K562 (cell line): ENCODE measurements around the gene B3GNT4. TPM values are rescaled to one million over a fixed set of nuclear protein-coding genes. Genes with fewer than 3 reads are reported as not detected.

Experiments used
- ARID3A ChIP-seq: IDR thresholded peaks from 2 replicates; pipeline ENCODE4 v1.6.1; 2012; ENCODE audit warnings: low read depth, low read length, improper control_type of control experiment, borderline replicate concordance
- C11orf30 ChIP-seq: fragments of 450-650 bp; IDR thresholded peaks from 2 replicates; pipeline ENCODE4 v1.6.1; 2016; ENCODE audit warnings: low read depth, mild to moderate bottlenecking
- CTBP1 ChIP-seq: fragments of 450-650 bp; IDR thresholded peaks from 2 replicates; pipeline ENCODE4 v1.6.1; 2016; ENCODE audit warnings: borderline replicate concordance
- FOXK2 ChIP-seq, 2 experiments: fragments of 450-650 bp; IDR thresholded peaks in 1 of 2; conservative IDR thresholded peaks in 1 of 2; 2 replicates each; pipeline ENCODE4 v1.6.1; 2016; ENCODE audit warnings: low read depth in 2 of 2, mild to moderate bottlenecking in 1 of 2
- GABPB1 ChIP-seq: sonication (generic); formaldehyde crosslinking; IDR thresholded peaks from 2 replicates; pipeline ENCODE4 v1.8.0; 2022; ENCODE audit warnings: mild to moderate bottlenecking, missing genetic modification reagents
- GTF2F1 ChIP-seq: IDR thresholded peaks from 2 replicates; pipeline ENCODE4 v1.6.1; 2011; ENCODE audit warnings: low read depth, low read length, improper control_type of control experiment
- HCFC1 ChIP-seq: IDR thresholded peaks from 2 replicates; pipeline ENCODE4 v1.6.1; 2012; ENCODE audit warnings: low read depth, low read length, improper control_type of control experiment
- HDAC8 ChIP-seq: fragments of 450-650 bp; IDR thresholded peaks from 2 replicates; pipeline ENCODE4 v1.6.1; 2016; ENCODE audit warnings: mild to moderate bottlenecking, missing genetic modification characterization, moderate library complexity, missing compliant biosample characterization
- KLF13 ChIP-seq: fragments of 450-650 bp; IDR thresholded peaks from 2 replicates; pipeline ENCODE4 v1.6.1; 2016; ENCODE audit warnings: missing genetic modification characterization, low read depth, mild to moderate bottlenecking, missing compliant biosample characterization, moderate library complexity, borderline replicate concordance
- MTA1 ChIP-seq: fragments of 450-650 bp; IDR thresholded peaks from 2 replicates; pipeline ENCODE4 v1.6.1; 2017; ENCODE audit warnings: borderline replicate concordance
- PTBP1 ChIP-seq: fragments of 200-400 bp; formaldehyde crosslinking; IDR thresholded peaks from 2 replicates; pipeline ENCODE4 v1.6.1; 2017; ENCODE audit warnings: low read depth, low read length
- RHOXF2B ChIP-seq: fragments of 250-450 bp; sonication (Bioruptor Pico); conservative IDR thresholded peaks from 2 replicates; pipeline ENCODE4 v1.5.1; 2021
- TAF1 ChIP-seq: IDR thresholded peaks from 2 replicates; pipeline ENCODE4 v1.6.1; 2011; ENCODE audit warnings: mild to moderate bottlenecking, low read length, moderate library complexity; ENCODE audit not compliant: insufficient read depth, control insufficient read depth, severe bottlenecking; ENCODE audit errors: extremely low read depth
- U2AF1 ChIP-seq: fragments of 200-400 bp; formaldehyde crosslinking; optimal IDR thresholded peaks from 2 replicates; pipeline ENCODE3; 2017; ENCODE audit warnings: mild to moderate bottlenecking, low read depth, low read length, moderate library complexity
- polyA plus RNA-seq, 8 experiments: library from polyadenylated mRNA; depleted of rRNA in 4 of 8; stranded (reverse) in 5 of 8; unstranded in 3 of 8; fragments of >200 nt; fragmentation: Nextera tagmentation in 2 of 8; fragmentation: Illumina TruSeq in 1 of 8; extraction: Ambion mirVana in 2 of 8; extraction: Trizol in 1 of 8; gene quantifications; 2 replicates each; pipeline versions ENCODE4 v1.2.1 to v1.2.3, GENCODE V29; 2011 to 2014; ENCODE audit warnings: inconsistent platforms in 1 of 8, missing spikeins in 1 of 8
- total RNA-seq, 7 experiments: library from RNA; depleted of rRNA in 6 of 7; stranded (reverse); fragments of >200 nt in 6 of 7; fragmentation: Illumina TruSeq in 2 of 7; extraction: Trizol in 2 of 7; gene quantifications; 2 replicates each; pipeline versions ENCODE4 v1.2.1 to v1.2.3, GENCODE V29; 2011 to 2021; ENCODE audit warnings: low replicate concordance in 1 of 7
- TF ChIP-seq, protein P1 (sequence below): sonication (generic); formaldehyde crosslinking; IDR thresholded peaks from 2 replicates; pipeline ENCODE4 v1.8.0; 2023; ENCODE audit warnings: missing genetic modification reagents, mild to moderate bottlenecking, borderline replicate concordance
- TF ChIP-seq, protein P2 (sequence below): sonication (generic); formaldehyde crosslinking; IDR thresholded peaks from 2 replicates; pipeline ENCODE4 v1.8.0; 2022; ENCODE audit warnings: mild to moderate bottlenecking, missing genetic modification reagents

The B3GNT4 gene
- total and polyA plus RNA-seq, 9 of the 15 experiments (the other 6 are each of a cell fraction or from before 2014, with no cell fraction given): 0.17 to 3.2 (median 1.3) TPM

DNA sequence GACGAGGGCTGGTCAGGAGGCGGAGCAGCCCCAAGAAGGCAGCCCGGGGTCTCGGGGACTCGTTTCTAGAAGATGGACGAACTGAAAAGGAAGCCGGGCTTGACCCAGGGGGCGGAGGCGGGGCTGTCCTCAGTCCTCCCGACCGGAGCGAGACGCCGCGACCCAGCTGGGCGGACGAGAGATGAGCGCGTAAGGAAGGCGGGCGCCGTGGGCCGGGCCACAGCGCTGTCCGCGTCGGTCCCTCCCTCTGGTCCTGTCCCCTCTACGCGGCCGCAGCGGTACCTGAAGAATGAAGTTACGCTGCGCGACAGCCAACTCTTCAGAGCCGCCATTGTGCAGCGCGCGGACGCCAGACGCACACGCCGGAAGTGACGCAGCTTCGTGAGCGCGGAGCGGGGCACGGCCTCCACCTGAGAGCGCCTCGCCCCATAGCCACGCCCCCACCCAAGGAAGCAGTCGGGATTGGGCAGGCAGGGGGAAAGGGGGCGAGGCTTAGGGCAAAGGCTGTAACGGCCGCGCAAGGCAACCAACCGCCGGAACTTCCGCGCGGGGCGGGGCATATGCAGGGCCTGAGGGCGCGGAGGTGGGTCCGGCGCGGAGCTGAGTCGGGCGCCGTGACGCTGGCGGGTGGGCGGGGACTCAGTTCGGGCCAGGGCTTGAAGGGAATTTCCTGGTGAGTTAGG is 22.3 kb downstream of the B3GNT4 start, which contains the start of gene DIABLO (continued):
- TF ChIP-seq U2AF1 (peak; percentile 30), KLF13 (tag) (peak; percentile 84), C11orf30 (peak; percentile 100), HCFC1 (peak; percentile 79), GABPB1 (peak; percentile 99), CTBP1 (peak; percentile 88), GTF2F1 (no peak), ARID3A (no peak), PTBP1 (no peak), MTA1 (peak; percentile 95), TAF1 (peak; percentile 96), RHOXF2B (0 out of 2 replicates have a peak, but pooled peaks have one; percentile 47), HDAC8 (tag) (no peak), FOXK2 (conservative IDR thresholded peaks at IDR 0.05 in 1 of 2, IDR thresholded peaks at IDR 0.05 in 1 of 2; ENCODE audit: low read depth in 2 of 2) (peak in 1 of 2 experiments; percentile 24; a peak in 2 of 4 replicates)
- TF ChIP-seq, protein P1, sequence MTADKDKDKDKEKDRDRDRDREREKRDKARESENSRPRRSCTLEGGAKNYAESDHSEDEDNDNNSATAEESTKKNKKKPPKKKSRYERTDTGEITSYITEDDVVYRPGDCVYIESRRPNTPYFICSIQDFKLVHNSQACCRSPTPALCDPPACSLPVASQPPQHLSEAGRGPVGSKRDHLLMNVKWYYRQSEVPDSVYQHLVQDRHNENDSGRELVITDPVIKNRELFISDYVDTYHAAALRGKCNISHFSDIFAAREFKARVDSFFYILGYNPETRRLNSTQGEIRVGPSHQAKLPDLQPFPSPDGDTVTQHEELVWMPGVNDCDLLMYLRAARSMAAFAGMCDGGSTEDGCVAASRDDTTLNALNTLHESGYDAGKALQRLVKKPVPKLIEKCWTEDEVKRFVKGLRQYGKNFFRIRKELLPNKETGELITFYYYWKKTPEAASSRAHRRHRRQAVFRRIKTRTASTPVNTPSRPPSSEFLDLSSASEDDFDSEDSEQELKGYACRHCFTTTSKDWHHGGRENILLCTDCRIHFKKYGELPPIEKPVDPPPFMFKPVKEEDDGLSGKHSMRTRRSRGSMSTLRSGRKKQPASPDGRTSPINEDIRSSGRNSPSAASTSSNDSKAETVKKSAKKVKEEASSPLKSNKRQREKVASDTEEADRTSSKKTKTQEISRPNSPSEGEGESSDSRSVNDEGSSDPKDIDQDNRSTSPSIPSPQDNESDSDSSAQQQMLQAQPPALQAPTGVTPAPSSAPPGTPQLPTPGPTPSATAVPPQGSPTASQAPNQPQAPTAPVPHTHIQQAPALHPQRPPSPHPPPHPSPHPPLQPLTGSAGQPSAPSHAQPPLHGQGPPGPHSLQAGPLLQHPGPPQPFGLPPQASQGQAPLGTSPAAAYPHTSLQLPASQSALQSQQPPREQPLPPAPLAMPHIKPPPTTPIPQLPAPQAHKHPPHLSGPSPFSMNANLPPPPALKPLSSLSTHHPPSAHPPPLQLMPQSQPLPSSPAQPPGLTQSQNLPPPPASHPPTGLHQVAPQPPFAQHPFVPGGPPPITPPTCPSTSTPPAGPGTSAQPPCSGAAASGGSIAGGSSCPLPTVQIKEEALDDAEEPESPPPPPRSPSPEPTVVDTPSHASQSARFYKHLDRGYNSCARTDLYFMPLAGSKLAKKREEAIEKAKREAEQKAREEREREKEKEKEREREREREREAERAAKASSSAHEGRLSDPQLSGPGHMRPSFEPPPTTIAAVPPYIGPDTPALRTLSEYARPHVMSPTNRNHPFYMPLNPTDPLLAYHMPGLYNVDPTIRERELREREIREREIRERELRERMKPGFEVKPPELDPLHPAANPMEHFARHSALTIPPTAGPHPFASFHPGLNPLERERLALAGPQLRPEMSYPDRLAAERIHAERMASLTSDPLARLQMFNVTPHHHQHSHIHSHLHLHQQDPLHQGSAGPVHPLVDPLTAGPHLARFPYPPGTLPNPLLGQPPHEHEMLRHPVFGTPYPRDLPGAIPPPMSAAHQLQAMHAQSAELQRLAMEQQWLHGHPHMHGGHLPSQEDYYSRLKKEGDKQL: peak; percentile 83
- TF ChIP-seq, protein P2, sequence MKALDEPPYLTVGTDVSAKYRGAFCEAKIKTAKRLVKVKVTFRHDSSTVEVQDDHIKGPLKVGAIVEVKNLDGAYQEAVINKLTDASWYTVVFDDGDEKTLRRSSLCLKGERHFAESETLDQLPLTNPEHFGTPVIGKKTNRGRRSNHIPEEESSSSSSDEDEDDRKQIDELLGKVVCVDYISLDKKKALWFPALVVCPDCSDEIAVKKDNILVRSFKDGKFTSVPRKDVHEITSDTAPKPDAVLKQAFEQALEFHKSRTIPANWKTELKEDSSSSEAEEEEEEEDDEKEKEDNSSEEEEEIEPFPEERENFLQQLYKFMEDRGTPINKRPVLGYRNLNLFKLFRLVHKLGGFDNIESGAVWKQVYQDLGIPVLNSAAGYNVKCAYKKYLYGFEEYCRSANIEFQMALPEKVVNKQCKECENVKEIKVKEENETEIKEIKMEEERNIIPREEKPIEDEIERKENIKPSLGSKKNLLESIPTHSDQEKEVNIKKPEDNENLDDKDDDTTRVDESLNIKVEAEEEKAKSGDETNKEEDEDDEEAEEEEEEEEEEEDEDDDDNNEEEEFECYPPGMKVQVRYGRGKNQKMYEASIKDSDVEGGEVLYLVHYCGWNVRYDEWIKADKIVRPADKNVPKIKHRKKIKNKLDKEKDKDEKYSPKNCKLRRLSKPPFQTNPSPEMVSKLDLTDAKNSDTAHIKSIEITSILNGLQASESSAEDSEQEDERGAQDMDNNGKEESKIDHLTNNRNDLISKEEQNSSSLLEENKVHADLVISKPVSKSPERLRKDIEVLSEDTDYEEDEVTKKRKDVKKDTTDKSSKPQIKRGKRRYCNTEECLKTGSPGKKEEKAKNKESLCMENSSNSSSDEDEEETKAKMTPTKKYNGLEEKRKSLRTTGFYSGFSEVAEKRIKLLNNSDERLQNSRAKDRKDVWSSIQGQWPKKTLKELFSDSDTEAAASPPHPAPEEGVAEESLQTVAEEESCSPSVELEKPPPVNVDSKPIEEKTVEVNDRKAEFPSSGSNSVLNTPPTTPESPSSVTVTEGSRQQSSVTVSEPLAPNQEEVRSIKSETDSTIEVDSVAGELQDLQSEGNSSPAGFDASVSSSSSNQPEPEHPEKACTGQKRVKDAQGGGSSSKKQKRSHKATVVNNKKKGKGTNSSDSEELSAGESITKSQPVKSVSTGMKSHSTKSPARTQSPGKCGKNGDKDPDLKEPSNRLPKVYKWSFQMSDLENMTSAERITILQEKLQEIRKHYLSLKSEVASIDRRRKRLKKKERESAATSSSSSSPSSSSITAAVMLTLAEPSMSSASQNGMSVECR (CRISPR knock-in tag): peak; percentile 54
